Measurements from ENCODE around the gene SCYL2. TPM values are rescaled to one million over a fixed set of nuclear protein-coding genes. Genes with fewer than 3 reads are reported as not detected.

The SCYL2 gene
- total and polyA plus RNA-seq, 8 donors = 6.7 to 25.0 (median 15.6) TPM

GRCh38 chr12:100381379-100381778 is 114.4 kb downstream of the SCYL2 start:
- Histone ChIP-seq H3K27ac (no peak overlapping the region), H3K27me3 (no peaks in the 10 kb centered on the region), H3K9me3 (no peaks in the 10 kb centered on the region), H3K4me3 (no peak overlapping the region), H3K36me3 (no peaks in the 10 kb centered on the region), H3K4me1 (no peaks in the 10 kb centered on the region)
- no peak for DNase-seq
- 53 to 65% methylated on average over 2 of the region's 2 CpGs for WGBS, 2 donors
- TF ChIP-seq, protein P1, sequence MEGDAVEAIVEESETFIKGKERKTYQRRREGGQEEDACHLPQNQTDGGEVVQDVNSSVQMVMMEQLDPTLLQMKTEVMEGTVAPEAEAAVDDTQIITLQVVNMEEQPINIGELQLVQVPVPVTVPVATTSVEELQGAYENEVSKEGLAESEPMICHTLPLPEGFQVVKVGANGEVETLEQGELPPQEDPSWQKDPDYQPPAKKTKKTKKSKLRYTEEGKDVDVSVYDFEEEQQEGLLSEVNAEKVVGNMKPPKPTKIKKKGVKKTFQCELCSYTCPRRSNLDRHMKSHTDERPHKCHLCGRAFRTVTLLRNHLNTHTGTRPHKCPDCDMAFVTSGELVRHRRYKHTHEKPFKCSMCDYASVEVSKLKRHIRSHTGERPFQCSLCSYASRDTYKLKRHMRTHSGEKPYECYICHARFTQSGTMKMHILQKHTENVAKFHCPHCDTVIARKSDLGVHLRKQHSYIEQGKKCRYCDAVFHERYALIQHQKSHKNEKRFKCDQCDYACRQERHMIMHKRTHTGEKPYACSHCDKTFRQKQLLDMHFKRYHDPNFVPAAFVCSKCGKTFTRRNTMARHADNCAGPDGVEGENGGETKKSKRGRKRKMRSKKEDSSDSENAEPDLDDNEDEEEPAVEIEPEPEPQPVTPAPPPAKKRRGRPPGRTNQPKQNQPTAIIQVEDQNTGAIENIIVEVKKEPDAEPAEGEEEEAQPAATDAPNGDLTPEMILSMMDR (IDR thresholded peaks at IDR 0.05) = no peak
- intact Hi-C loops (cut with DNase I) = no loop called here
- no peak for ATAC-seq
- FAIRE-seq = no peak

DNA sequence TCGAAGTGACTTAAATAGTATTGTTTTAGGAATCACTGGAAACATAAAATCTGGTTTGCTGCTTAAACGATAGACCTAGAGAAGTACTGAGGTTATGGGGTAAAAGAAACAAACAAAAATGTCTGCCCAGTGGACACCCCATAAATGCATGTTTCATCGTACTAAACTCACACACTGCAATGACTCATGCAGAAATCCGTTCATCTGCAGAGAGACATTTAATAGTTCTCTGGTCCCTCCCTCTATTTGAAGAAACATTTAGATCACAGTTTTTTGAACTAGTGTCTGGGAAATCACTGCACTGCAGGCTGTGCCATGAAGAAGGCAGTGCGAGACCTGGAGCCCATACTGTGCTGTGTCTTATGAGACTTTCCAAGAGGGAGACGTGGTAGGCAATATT is 115.4 kb downstream of the SCYL2 start:
- intact Hi-C loops (cut with DNase I) = no loop called here
- 65 to 73% methylated on average over 6 of the region's 6 CpGs for WGBS, 2 donors

DNA sequence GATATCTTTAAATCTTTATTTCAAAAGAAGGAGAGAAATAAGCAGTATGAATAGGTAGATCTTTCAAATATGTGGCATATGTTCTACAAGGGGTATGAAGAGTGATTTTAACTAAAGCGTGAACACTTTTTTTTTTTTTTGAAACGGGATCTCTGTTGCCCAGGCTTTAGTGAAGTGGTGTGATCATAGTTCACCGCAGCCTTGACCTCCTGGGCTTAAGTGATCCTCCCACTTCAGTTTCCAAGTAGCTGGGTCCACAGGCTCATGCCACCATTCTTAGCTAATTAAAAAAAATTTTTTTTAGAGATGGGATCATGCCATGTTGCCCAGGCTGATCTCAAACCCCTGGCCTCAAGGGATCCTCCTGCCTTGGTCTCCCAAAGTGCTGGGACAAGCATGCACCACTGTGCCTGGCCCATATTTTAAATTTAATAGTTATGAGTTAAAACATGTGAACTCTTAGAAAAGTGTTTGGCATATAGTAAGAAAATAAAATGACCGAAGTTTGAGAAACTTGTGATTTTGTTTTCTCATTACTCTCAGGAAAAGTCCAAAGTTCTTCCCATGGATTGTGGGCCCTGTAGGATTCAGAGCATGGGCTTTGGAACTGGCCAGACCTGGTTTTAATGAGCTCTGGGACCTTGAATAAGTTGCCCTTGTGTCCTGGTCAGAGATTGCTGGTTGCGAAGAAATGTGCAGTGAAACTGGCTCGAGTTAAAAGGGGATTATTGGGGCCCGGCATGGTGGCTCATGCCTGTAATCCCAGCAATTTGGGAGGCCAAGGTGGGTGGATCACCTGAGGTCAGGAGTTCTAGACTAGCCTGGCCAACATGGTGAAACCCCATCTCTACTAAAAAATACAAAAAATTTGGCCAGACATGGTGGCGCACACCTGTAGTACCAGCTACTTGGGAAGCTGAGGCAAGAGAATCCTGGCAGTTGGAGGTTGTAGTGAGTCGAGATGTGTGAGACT is 116.9 kb downstream of the SCYL2 start:
- Histone ChIP-seq H3K27me3 (no peaks in the 10 kb centered on the region), H3K27ac (no peak overlapping the region), H3K9me3 (no peaks in the 10 kb centered on the region), H3K4me1 (no peaks in the 10 kb centered on the region), H3K4me3 (no peak overlapping the region), H3K36me3 (no peaks in the 10 kb centered on the region)
- TF ChIP-seq, protein P1 (IDR thresholded peaks at IDR 0.05) = no peak
- intact Hi-C loops (cut with DNase I) = no loop called here
- DNase-seq (no peak), ATAC-seq (no peak), FAIRE-seq (no peak)
- 81 to 84% methylated on average over 9 of the region's 9 CpGs for WGBS, 2 donors

More for the DNA sequence above, 115.4 kb downstream of the SCYL2 start:
- TF ChIP-seq, protein P1 (IDR thresholded peaks at IDR 0.05) = no peak
- DNase-seq = no peak
- no peaks in the 10 kb centered on the region for H3K36me3 ChIP-seq
- FAIRE-seq = no peak
- no peak for ATAC-seq
- no peak overlapping the region for H3K27ac ChIP-seq
- H3K4me1 ChIP-seq = no peaks in the 10 kb centered on the region
- no peaks in the 10 kb centered on the region for H3K9me3 ChIP-seq
- H3K4me3 ChIP-seq = no peak overlapping the region
- H3K27me3 ChIP-seq = no peaks in the 10 kb centered on the region

- H3K4me1 ChIP-seq = no peaks in the 10 kb centered on the region
- H3K27me3 ChIP-seq = no peaks in the 10 kb centered on the region
- ATAC-seq (no peak), FAIRE-seq (no peak), DNase-seq (no peak)
- no peaks in the 10 kb centered on the region for H3K36me3 ChIP-seq
- intact Hi-C loops (cut with DNase I) = no loop called here
- no peaks in the 10 kb centered on the region for H3K9me3 ChIP-seq
- no peak overlapping the region for H3K4me3 ChIP-seq
- 73 to 75% methylated on average over 5 of the region's 5 CpGs for WGBS, 2 donors
- no peak overlapping the region for H3K27ac ChIP-seq
- TF ChIP-seq, protein P1 (IDR thresholded peaks at IDR 0.05) = no peak
These were observed 117.6 kb downstream of the SCYL2 start for GRCh38 chr12:100384559-100384935.

DNA sequence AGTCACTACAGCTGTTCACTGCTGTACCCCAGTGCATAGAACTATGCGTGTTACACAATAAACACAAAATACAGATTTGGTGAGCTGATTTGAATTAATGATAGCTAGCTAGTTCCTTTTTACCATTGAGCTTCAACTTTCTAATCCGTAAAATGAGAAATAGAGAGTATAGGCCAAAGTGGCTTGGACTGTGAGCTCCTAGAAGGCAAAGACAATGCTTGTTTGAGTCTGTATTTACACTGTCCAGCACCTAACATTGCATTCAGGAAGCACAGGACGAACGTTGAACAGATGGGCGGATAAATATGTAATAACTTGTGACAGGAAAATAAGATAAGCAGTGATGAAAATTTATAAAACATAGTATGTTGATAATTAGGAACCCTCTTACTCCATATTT is 121.4 kb downstream of the SCYL2 start:
- Histone ChIP-seq H3K36me3 (no peaks in the 10 kb centered on the region), H3K9me3 (no peaks in the 10 kb centered on the region), H3K27me3 (no peaks in the 10 kb centered on the region), H3K4me1 (no peaks in the 10 kb centered on the region), H3K4me3 (no peak overlapping the region), H3K27ac (no peak overlapping the region)
- 70 to 79% methylated on average over 5 of the region's 5 CpGs for WGBS, 2 donors
- intact Hi-C loops (cut with DNase I) = no loop called here
- FAIRE-seq (no peak), DNase-seq (no peak), ATAC-seq (no peak)
- TF ChIP-seq, protein P1 (IDR thresholded peaks at IDR 0.05) = no peak
